GM18867 (cell line): ENCODE measurements around the gene CLCN5.
A peak's percentile ranks its signal among the peaks of the same experiment; 100 is the strongest.

Experiments used
- ATAC-seq: cut with Tn5 transposase; IDR thresholded peaks from one replicate; pipeline ENCODE4 v1.9.1; 2021; ENCODE audit warnings: mild to moderate bottlenecking, moderate library complexity; ENCODE audit not compliant: unreplicated experiment

Gene CLCN5

GRCh38 chrX:49932791-49933190 lies 10.4 kb downstream of the CLCN5 start:
- no peak for ATAC-seq

DNA sequence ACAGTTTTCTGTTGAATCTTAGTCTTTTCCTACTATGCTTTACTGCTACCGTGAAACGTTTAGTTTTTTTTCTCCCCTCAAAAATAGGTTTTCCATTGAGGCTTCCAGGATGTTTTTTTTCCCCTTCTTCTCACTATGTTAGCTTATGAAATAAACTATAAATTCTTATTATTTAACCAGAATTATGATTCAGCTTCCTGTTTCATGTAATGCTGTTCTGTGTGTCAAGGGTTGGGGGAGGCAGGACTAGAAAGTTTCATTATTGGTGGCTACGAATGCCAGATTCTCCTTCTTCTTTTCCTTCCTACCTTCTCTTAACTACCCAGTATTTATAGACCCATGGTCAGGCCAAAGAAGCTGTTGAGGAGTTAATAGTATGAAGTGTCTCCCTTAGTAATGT lies 11.8 kb downstream of the CLCN5 start:
- no peak for ATAC-seq

DNA sequence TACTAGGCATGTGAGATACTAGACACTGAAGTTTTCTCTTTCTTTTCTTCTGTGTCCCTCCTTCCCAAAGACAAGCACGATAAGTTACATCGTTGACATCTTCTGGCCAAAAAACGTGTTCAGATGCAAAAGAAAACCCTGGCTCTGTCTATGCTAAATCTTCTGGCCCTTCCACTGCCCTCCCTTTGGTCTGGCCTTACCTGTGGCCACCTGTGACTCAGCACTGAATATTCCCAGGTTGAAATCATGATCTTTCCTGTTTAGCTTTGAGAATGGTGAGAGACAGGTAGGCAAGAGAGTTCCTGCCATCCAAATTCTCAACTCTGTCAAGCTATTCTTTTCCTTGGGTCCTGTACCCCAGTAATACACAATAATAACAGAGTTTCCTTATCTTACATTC lies 12.3 kb downstream of the CLCN5 start:
- no peak for ATAC-seq

DNA sequence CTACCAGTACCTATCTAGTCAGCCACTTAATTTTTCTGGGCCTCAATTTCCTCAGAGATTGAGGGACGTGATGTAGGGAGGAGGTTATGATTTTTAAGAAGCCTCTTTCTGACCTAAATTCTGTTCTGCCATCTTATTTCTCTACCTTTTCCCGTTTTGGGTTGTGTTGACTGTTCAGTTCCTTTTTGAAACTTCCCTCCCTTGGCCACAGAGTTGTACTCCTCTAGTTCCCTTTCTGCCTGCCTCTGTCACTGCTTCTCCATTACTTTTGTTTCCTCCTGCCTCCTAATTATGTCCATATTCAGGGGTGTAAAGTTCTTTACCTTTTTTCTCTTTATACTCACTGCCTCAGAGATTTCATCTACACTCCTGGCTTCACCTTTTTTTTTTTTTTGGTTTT lies 25.4 kb downstream of the CLCN5 start:
- ATAC-seq, result peak; percentile 40

DNA sequence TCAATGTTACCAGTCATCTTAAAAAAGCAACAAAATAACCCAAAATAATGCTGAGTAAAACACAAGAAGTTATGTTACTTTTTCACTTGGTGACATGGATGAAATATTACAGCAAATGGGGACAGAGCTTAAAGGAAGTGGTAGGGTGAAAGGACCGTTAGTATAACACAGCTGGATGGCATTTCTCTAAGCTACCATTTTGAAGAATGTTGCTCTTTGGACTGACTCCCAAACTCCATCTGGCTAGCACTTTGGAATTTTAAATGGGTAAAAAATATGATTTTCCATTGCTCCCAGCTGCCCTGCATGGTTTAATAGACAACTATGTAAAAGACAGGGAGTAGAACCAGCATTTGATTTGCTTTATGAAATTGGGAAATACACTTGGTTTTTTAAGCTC lies 27.6 kb downstream of the CLCN5 start:
- ATAC-seq, result no peak

- no peak for ATAC-seq
These were observed 29.3 kb downstream of the CLCN5 start for GRCh38 chrX:49951524-49952193.

DNA sequence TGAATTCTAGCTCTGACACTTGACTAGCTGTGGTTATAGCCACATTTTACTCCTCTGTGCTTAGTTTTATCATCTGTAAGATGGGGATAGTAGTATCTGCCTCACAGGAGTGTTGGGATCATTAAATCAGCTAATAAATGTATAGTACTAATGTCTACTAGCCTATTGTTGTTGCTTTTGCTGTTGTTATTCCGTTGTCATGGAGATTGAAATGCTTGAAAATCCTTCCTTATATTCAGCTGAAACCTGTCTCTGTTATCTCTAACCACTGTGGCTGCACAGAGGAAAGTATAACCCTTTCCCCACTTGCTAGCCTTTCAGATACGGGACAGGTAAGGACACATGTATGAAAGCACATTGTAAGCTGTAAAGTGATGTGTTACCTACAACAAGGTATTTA lies 33.9 kb downstream of the CLCN5 start:
- no peak for ATAC-seq

GRCh38 chrX:49958727-49959485 lies 36.5 kb downstream of the CLCN5 start:
- peak; percentile 65 for ATAC-seq

DNA sequence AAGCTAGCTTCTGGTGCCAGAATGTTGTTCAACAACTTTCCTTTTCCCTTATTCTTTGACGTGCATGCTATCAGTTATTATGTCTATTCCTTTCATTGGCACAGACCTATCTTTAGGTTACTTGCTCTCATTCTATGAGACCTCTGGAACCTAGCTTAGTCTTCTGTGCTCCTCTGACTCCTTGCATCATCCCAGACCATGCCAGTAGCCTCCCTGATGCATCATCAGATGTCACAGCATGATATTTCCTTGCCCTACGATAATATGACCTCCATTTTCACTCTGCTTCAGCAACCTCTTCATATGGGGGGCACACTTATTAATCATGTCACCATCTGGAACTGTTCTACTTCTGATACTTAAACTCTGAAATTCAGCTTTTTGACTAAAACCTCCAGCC lies 37.2 kb downstream of the CLCN5 start:
- no peak for ATAC-seq

GRCh38 chrX:49960061-49960460 lies 37.7 kb downstream of the CLCN5 start:
- no peak for ATAC-seq

DNA sequence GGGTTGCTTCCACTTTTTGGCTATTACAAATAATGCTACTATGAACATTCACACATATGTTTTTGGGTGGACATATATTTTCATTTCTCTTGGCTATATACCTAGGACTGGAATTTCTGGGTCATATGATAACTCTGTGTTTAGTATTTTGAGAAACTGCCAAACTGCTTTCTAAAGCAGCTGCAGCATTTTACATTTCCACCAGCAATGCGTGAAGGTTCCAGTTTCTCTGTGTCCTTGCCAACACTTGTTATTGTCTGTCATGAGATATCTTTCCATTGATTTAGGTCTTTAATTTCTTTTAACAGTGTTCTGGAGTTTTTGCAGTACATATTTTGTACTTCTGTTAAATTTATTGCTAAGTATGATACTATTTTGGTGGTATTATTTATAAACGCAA lies 48.3 kb downstream of the CLCN5 start:
- ATAC-seq, result no peak

DNA sequence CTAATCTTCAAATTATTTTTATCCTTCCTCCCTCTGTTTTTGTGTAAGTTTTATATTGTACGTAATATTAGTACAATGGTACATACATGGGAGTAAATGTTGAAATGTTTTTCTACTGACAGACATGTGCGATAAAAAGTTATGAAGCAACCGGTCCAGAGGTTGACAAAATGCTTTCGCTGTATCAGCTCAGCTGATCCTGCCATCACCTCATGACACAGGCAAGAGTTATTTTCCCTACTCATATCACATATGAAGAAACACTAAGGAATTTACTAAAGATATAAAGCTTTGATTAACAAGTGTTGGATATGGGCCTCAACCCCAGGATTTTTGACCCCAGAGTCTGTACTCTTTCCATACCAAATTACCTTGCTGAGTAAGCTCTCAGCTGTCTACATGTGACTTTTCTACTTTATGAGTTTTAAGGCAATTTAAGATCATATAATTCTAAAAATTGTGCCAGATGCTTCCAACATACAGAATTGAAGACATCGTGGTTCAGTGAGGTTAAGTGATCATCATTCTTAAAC lies 50.0 kb downstream of the CLCN5 start:
- ATAC-seq, result no peak

GRCh38 chrX:49976682-49977197 lies 54.3 kb downstream of the CLCN5 start:
- no peak for ATAC-seq

- peak; percentile 37 for ATAC-seq
These were observed 55.1 kb downstream of the CLCN5 start for GRCh38 chrX:49977319-49978090.

DNA sequence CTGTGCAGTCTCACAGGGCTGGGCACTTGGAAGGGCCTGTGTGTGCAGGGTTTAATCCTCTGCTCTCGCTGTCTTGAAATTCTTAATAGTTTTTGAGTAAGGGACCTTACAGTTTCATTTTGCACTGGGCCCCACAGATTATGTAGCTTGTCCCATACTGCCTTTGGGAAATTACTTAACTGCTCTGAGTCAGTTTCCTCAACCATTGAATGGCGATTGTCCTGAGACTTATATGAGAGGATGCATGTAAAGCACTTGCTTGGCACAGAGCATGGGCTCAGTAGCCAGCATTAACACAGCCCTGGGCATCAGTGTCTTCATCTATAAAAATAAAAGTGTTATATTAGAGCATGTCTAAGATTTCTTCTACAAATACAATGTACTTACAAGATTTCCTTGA lies 55.8 kb downstream of the CLCN5 start:
- no peak for ATAC-seq

DNA sequence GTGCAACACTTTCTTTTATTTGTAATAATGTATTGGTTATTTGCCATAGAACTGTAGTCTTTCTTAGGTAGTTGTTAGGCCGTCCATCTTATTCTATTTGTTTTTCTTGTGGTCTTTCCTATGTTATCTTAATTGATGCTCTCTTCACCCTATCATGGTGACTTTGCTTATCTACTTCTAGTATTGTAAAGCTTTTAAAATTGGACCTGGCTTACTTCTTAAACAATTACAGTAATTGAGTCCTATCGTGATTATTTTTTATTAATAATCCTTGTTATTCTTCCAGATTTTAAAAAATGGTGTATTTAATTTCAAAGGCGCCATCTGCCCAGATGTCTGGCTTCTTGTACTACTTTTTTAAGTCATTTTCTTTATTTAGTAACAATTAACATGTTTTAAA lies 63.7 kb downstream of the CLCN5 start:
- ATAC-seq, result no peak

- no peak for ATAC-seq
These were observed 65.3 kb downstream of the CLCN5 start for GRCh38 chrX:49987651-49988050.

DNA sequence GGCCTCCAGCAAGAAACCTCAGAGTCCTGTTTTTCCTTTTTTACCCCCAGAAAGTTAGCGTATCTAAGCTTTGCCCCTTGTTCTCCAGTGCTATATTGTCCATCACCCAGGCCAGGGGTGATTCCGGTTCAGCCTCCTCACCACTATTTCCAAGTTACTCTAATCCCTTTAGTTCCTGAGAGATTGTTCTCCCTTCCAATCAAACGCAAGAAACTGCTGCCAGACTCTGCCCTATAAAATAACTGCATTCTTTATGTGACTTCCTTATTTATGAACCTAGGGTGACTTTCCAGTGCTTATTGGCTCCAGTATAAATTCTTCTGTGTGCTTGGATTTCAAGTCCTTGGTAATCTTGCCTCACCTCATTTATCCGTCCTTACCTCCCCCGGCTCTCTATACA lies 65.7 kb downstream of the CLCN5 start:
- ATAC-seq, result no peak

DNA sequence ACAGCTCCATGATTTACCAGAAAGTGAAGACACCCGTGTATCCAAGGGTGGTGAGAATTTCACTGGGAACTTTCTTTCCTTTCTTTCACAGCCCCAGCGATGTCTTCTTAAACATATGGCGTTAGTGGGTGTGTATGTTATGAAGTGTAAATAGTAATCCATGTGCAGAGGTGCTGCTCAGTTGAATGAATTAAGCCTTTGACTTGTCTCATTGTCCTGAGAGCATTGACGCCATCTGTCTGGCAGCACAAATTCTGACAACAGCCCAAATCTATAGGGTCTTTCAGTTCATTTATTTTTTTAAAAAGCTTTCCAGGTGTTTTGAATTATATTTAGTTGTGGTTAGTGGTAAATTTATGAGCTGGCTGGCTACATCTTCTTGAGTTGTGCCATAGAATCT lies 69.4 kb downstream of the CLCN5 start:
- no peak for ATAC-seq

DNA sequence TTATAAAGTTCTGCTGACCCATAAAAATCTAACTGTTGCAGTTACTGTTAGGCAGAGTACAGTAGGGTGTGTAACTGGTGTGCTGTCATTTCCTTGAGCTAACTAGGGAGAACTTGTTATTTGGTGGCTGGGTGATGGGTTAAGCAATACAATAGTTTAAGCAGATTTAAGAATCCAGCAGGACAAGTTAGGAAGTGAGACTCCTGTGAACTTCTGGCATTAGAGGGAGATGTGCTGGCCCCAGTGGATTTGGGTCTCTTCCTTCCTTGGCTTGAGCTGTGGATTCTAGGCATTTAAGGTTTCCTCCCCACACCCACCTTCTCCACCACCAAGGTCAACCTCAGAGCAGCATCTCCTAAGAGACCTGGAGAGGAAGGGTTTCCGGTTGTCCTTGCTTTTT lies 70.5 kb downstream of the CLCN5 start:
- no peak for ATAC-seq

DNA sequence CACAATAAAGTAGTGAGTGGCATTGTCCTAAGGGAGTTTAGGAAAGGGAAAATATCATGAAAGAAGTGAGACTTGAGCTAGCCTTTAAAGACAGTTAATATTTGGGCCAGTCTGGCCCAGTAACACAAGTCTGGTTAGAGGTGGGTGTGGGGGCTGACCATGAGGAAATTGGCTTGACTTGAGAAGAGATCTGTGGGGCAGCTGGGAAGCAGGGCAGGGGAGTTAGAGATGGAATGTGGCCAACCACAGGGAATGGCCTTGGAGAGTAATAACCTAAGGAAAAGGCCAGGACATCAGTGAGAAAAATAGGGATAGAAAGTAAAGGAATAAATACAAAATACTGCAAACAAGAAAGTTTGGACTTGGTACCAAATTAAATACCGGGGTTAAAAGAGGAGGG lies 71.3 kb downstream of the CLCN5 start:
- ATAC-seq, result no peak
